Left ventricle myocardium superior (tissue), 1 donor: Measurements from ENCODE around the gene BCL7A. TPM values are rescaled to one million over a fixed set of nuclear protein-coding genes. Genes with fewer than 3 reads are reported as not detected.
"Not testable (repeated sequence)": the region's sequence is repeated elsewhere in the genome, so short reads cannot be mapped to it uniquely, and the experiment has no call there.

Experiments
- ATAC-seq: fragments of 200-7000 bp; cut with Tn5 transposase; one replicate; pipeline ENCODE4 v1.9.1; 2020; ENCODE audit warnings: mild to moderate bottlenecking, moderate library complexity
- DNase-seq: peaks from one replicate; pipeline ENCODE4 v3.0.0-alpha.2; 2020
- intact Hi-C: fragments of 100-400 bp; cut with micrococcal nuclease; formaldehyde crosslinking; loops from one replicate; pipeline ENCODE4 v1.11.0; 2022
- total RNA-seq: library from RNA; stranded (reverse); fragmentation: NEBNext Ultra II Directional; extraction: Animal tissue kit (Norgen Biotek cat#: 25700); gene quantifications from one replicate; pipeline ENCODE4 v1.2.1, GENCODE V29; 2021
- donor health status: DM: no; HTN: yes; CAD: no; lungs with severe emphysema.

Gene BCL7A
- total RNA-seq, 1 donor from 2014 or later, result 17.5 TPM

DNA sequence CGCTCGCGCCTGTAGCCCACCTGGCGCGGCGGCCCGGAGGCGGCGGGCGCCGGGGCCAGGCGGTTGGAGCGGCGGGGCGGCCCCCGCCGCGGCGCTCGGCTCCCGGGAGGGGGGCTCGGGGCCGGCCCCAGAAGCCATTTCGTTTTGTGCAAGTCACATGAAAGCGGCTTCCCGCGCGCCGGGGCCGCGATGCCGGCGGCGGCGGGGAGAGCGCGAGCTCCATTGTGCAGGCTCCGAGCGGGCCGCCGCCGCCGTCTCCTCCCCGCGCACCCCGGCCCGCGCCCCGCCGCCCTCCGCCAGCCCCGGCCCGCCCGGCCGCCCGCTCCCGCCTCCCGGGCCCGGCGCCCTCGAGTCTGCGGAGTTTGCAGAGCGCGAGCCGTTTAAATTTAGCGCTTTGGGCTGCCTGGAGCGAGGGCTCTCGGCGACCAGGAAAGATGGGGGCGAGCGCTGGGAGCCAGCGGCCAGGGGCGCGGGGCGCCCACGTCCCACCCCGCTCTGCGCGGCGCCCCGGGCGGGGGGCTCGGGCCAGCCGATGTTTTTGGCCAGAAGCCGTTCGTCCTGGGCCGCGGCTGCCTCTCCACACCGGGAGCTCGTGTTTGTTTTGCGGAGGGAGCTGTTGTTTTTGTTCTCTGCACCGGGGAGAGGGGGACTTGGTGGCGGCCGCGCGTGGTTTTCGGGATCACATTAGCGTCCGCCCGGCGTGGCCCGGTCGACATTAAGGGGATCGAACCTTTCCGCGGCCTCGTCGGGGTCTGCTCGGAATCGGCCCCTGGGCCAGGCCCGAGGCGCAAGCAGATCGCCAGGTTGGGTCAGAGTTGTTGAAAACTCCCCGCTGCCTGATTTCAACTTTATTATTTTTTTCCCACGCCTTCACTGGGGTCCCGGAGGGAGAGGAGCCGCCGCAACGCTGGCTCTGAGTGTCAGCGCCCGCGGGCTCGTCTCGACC lies 982 bp downstream of the BCL7A start:
- ATAC-seq (peak; percentile 22), DNase-seq (peak; percentile 55)
- intact Hi-C loops, result no loop called here

DNA sequence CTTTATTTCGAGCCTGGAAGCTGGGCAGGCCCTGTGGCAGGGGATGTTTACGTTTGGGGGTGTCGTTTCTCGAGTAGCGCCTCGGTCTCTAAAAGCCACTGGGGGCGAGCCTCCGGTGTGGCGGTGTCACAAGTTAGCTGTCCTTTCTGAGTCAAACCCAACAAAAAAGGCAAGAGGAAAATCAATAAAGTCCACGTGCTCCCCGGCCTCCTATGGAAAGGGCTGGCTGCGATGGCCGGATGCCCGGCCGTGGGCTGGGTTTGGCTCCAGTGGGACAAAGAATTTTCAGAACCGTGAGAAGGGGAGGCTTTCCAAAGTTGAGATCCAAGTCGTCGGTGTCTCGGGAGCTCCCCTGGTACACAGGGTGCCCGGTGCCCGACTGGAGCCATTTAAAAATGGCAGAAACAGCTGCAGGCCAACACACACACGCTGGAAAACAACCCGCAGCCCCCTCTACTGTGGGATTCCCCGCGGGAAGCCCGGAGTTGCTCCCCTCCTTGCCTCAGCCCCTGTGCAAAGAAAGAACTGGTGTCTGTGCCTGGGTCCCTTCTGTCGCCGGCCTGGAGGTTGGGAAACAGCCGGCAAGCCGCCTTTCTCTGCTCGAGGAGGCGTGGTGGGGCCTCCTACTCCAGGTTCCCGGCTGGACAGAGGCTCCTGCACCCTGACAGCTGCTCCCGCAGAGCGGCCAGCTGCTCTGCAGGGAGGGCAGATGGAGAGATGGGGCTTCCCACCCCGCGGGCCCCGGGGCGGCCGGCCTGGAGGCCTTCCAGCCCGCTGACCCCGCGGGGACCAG lies 1.9 kb downstream of the BCL7A start:
- intact Hi-C loops, result no loop called here
- ATAC-seq, result peak; percentile 70
- DNase-seq, result peak; percentile 85

DNA sequence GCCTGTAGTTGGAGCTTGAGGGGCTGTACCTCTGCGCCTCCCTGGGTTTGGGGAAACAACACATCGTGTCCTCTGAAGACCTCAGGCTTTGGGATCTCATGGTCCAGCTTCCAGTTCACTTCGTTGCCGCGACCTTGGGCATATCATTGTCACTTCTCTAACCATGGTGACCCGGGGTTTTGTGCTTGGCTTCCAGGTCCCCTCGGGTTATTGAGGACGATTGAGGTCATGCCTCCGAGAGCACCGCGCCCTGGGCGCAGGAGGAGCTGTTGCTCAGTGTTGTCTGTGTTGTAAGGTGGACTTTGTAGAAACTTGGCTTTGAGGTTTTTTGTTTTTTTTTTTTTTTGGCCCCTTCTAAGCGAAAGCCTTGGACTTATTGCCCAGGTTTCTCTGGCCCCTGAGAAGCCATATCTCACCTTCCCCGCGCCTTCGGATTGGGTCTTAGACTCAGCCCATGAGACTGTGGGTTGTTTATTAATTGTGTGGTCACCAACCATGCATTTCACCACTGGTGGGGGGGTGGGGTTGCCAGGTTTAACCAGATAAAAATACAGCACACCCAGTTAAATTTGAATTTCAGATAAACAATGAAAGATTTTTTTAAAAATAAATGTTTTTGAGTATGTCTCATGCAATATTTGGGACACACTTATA lies 2.6 kb downstream of the BCL7A start:
- ATAC-seq (peak; percentile 8), DNase-seq (no peak)
- intact Hi-C loops, result no loop called here

DNA sequence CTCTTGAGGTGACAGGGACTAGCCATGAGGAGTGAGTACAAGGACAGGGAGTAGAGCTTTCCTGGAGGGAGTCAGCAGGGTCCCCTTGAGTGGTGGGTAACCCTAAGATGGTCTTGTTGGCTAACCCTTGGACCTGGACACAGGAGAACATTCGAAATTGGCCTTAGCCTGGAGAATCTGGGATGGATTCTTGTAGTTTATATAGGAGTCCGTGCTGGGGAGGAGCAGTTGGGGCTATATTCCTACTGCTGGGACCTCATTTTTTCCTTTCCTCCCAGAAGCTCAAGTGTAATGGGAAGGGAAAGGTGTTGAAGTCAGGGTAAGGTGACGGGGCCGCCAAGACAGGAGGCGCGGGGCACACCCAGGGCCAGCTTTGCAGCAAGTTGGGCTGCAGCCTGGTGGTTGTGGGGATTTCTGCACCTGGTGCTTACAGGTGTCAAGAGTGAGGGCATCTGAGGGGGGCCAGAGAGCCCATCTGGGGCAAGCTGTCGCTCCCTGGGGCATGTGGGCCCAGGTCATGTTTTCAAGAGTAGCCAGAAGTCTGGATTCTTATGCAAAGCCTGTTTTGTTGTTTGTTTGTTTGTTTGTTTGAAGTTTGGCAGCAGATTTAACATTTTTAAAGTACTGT lies 5.1 kb downstream of the BCL7A start:
- intact Hi-C loops, result no loop called here
- no peak for ATAC-seq
- DNase-seq, result no peak

DNA sequence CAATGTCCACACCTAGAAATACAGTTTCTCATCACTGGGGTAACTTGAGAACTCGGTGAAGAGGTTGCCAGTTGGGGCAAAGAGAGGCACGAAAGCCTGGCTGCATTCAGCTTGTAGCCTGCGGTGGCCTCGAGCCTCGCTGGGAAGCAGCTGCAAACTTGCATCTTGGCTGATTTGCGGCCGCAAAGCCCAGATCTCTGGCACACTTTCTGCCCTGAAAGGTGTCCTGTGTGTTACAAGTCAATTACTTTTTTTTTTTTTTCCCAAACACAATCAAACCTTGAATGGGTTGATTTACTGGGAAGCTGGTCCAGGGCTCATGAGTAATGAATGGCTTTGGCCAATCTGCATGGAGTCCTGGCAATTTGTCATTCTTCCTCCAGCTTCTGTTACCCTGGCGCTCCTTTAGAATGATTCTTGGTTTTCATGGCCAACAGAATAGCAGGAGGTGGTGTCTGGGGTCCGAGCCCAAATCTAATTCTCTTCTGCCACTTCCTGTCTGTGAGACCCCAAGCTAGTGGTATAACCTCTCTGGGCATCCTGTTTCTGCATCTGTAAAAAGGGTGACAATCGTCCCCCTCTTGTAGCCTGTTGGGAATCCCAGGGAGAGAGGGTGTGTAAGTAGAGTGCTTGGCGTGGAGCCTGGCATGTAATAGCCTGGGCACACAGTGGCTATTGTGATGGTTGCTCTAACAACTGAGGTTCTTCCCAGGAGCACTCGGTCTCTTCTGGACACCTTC lies 6.7 kb downstream of the BCL7A start:
- DNase-seq (no peak), ATAC-seq (no peak)
- intact Hi-C loops, result no loop called here

- no peak for ATAC-seq
- no peak for DNase-seq
- intact Hi-C loops, result no loop called here
Measured at GRCh38 chr12:122028905-122029560, 7.3 kb downstream of the BCL7A start.

DNA sequence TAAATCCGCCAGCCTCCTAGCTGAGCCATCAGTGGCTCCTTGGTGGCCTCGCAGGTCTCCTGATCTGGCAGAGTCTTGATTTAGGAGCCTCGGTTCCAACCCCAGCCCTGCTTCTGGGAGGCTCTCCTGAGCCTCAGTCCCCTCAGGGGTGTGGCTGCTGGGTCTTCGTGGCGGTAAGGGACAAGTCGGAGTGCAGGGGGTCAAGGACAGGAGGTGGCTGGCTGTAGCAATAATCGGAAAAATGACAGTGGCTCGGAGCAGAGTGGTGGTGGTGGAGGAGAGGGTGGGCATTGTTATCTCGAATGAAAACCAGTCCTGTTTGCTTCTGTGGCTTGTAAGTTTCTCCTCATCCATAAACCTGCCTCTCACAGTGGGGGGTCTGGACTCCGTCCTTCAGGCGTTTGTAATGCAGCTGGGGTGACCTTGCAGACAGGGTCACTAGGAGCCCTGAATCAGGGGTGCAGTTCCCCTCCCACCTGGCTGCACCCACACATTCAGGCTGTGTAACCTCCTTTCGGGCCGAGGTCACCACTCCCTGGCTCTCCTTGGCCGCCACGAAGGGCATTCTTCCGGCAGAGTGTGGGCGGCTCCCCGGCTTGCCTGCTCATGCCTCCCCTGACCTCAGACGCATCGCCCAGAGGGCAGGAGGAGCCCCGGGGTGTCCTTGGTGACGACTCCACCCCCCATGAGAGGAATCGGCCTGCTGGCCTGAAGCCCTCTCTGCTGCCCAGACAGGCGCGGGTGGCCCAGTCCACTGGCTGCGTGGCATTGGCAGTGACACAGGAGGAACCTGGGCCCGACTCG lies 8.1 kb downstream of the BCL7A start:
- peak; percentile 75 for ATAC-seq
- peak; percentile 69 for DNase-seq
- intact Hi-C loops, result no loop called here

DNA sequence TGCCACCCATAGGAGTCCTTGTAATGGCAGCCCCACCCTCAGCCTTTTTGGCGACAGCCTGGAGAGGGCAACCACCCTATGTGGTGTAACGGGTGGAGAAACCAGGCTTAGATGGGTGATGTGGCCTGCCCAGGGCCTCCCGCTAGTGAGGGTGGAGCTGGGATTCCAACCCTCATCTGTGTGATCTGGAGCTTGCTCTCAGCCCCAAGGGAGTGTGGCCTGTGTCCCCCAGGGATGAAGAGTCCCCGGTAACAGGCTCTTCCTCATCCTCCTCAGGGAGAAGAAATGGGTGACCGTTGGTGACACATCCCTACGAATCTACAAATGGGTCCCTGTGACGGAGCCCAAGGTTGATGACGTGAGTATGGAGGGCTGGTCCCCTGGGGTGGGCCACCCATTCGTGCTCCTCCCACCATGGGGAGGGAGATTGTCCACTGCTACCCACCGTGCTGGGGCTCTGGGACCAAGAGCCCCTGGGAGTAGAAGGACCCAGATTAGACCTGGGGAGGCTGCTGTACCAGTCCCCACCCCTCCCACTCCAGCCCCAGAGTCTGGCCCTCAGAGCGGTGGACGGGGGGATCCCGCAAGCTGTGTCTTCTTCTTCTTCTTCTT lies 8.8 kb downstream of the BCL7A start:
- DNase-seq, result no peak
- no peak for ATAC-seq
- intact Hi-C loops, result no loop called here

DNA sequence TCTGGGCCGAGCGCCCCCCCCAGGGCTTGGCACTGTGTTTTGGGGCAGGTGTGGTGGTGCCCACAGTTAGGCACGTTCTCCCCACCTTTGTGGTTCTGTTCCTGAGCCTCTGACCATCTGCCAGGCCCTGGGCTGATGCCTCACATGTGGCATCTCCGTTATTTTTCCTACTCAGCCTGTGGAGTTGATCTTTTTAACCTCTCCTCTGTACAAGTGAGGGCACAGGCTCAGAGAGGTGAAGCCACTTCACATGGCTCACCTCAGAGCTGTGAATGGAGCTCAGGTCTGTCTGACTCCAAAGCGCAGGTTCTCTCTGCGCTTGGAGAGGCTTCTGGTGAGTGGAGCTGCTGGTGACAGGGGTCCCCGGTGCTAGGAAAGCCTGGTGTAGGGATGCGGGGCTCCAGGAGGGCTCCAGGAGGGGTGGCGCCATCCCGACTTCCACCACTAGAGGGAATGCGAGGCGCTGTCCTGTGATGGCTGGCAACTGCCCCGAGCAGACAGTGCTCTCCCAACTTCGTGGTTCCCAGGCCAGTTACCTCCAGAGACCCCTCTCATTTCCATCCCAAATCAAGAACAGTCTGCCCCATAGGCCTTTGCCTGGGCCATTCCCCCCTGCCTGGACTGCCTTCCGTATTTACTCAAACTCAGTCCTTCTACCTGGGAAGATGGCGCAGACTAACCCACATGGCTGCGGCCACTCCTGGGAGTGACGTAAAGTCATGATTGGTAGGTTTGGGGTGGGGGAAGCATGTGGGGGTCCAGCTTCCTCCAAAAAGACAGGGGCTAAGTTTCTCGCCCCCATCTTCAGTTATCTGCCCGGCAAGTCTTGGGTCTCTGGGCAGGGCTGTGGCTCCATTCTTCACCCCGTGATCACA lies 9.9 kb downstream of the BCL7A start:
- intact Hi-C loops, result no loop called here
- peak; percentile 51 for ATAC-seq
- peak; percentile 71 for DNase-seq

- intact Hi-C loops, result no loop called here
- DNase-seq (no peak), ATAC-seq (no peak)
Measured at GRCh38 chr12:122032580-122032979, 10.9 kb downstream of the BCL7A start.

DNA sequence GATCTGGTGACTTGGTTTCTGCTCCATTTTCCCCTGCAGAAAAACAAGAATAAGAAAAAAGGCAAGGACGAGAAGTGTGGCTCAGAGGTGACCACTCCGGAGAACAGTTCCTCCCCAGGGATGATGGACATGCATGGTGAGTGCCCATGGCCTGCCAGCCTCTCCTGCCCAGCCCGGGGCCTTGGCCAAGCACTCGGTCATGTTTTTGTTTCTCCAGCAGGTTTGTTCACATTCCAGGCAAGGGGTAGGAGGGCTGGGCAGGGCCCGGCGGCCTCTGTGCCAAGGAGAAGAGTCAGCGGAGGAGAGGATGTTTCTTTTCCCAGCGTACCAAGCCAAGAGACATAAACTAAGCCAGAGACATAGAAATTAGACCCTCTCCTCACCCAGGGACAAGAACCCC lies 13.6 kb downstream of the BCL7A start:
- no peak for ATAC-seq
- no peak for DNase-seq
- intact Hi-C loops, result no loop called here

DNA sequence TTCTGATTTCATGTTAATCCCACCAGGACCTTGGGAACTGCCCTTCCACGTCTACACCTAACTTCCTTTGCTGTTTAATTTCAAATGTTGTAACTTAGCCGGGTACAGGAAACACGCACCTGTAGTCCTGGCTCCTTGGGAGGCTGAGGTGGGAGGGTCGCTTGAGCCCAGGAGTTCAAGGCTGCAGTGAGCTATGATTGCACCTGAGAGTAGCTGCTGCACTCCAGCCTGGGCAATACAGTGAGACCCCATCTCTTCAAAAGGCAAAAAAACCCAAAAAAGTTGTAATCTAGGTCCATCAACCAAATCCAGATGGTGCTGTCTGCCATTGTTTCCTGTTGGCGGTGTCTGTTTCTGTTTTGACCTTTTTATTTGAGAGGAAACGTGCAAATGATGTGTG lies 14.5 kb downstream of the BCL7A start:
- no peak for ATAC-seq
- DNase-seq, result no peak
- intact Hi-C loops, result no loop called here

- ATAC-seq (no peak), DNase-seq (no peak)
Measured at GRCh38 chr12:122040579-122041386, 19.1 kb downstream of the BCL7A start.

DNA sequence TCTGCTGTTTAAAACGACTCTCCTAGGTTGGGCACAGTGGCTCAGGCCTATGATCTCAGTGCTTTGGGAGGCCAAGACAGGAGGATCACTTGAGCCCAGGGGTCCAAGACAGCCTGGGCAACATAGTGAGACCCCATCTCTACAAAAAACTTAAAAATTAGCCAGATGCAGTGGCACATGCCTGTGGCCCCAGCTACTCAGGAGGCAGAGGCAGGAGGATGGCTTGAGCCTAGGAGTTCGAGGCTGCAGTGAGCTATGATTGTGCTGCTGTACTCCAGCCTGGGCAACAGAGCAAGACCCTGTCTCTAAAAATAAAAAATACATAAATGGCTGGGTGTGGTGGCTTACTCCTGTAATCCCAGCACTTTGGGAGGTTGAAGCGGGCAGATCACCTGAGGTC lies 19.8 kb downstream of the BCL7A start:
- ATAC-seq, intact Hi-C loops, DNase-seq: not testable (repeated sequence)

More at GRCh38 chr12:122040579-122041386, 19.1 kb downstream of the BCL7A start:
- intact Hi-C loops, result no loop called here

GRCh38 chr12:122042910-122043309 lies 21.2 kb downstream of the BCL7A start:
- intact Hi-C loops, result no loop called here

More at GRCh38 chr12:122042910-122043309, 21.2 kb downstream of the BCL7A start:
- DNase-seq (no peak), ATAC-seq (no peak)
